Activated CD4-positive, alpha-beta T cell treated with anti-CD3 and anti-CD28 coated beads, Interleukin-2, amount 10 ng/mL, durations not matched to agents 24 days and 14 days (primary cell): ENCODE results near the gene RASSF7. TPM values are rescaled to one million over a fixed set of nuclear protein-coding genes. Genes with fewer than 3 reads are reported as not detected.

ENCODE experiments used
- DNase-seq: peaks from one replicate; pipeline ENCODE4 v3.0.0; 2022
- H3K27ac Mint-ChIP-seq: one replicate; pipeline ENCODE4 v1.8.0; 2022; ENCODE audit warnings: mild to moderate bottlenecking, mixed read lengths
- H3K27me3 Mint-ChIP-seq: one replicate; pipeline ENCODE4 v1.8.0; 2022; ENCODE audit warnings: mixed read lengths
- H3K36me3 Mint-ChIP-seq: one replicate; pipeline ENCODE4 v1.8.0; 2022; ENCODE audit warnings: low read depth, mild to moderate bottlenecking, mixed read lengths
- H3K4me1 Mint-ChIP-seq: one replicate; pipeline ENCODE4 v1.8.0; 2021; ENCODE audit warnings: mixed read lengths
- H3K4me3 Mint-ChIP-seq: one replicate; pipeline ENCODE4 v1.8.0; 2022; ENCODE audit warnings: mild to moderate bottlenecking, moderate library complexity, mixed read lengths
- H3K9me3 Mint-ChIP-seq: one replicate; pipeline ENCODE4 v1.8.0; 2021; ENCODE audit warnings: mixed read lengths
- intact Hi-C: fragments of 100-400 bp; cut with micrococcal nuclease; formaldehyde crosslinking; loops from one replicate; pipeline ENCODE4 v1.15.1; 2023
- total RNA-seq: library from RNA; stranded (reverse); gene quantifications from 2 replicates; pipeline ENCODE4 v1.2.3, GENCODE V29; 2022

RASSF7 gene
- total RNA-seq, 1 donor from 2014 or later, result 21.8 TPM

GRCh38 chr11:536841-537621 is 23.7 kb upstream of the RASSF7 start, which contains the start of gene LRRC56:
TSS of gene LRRC56 (plus strand) at chr11:537527. CDS start at chr11:540685, 3,158 bp downstream.
- Mint-ChIP-seq H3K4me1 (peaks cover 15% of the 10 kb centered on the region), H3K4me3 (peak within 1 kb of the TSS; percentile 89), H3K27ac (peak within 1 kb of the TSS; percentile 83)

GRCh38 chr11:537622-538430 is 22.9 kb upstream of the RASSF7 start:
- DNase-seq, result no peak
- Mint-ChIP-seq H3K4me3 (peak overlapping the region; percentile 89), H3K4me1 (peaks cover 16% of the 10 kb centered on the region), H3K27me3 (no peaks in the 10 kb centered on the region), H3K27ac (no peak overlapping the region), H3K36me3 (peaks cover 4% of the 10 kb centered on the region), H3K9me3 (no peaks in the 10 kb centered on the region)
- intact Hi-C loops, result loop anchor here (1.0 to 5.0 kb wide), 3 partner anchors 17 to 159 kb away; partner anchors contain the start of genes DEAF1, RNH1 and TMEM80

More at GRCh38 chr11:536841-537621, 23.7 kb upstream of the RASSF7 start, which contains the start of gene LRRC56:
- Mint-ChIP-seq H3K27me3 (no peaks in the 10 kb centered on the region), H3K36me3 (peaks cover 7% of the 10 kb centered on the region), H3K9me3 (no peaks in the 10 kb centered on the region)
- DNase-seq, result peak; percentile 96
- intact Hi-C loops, result loop anchor here (1.0 to 5.0 kb wide), 3 partner anchors 18 to 160 kb away; partner anchors contain the start of genes DEAF1, RNH1 and TMEM80

GRCh38 chr11:538431-539051 is 22.2 kb upstream of the RASSF7 start:
- Mint-ChIP-seq H3K27me3 (no peaks in the 10 kb centered on the region), H3K36me3 (peaks cover 4% of the 10 kb centered on the region), H3K9me3 (no peaks in the 10 kb centered on the region), H3K27ac (no peak overlapping the region), H3K4me1 (peaks cover 16% of the 10 kb centered on the region), H3K4me3 (no peak overlapping the region)
- intact Hi-C loops, result loop anchor here (5.0 kb wide), 1 partner anchor 159 kb away; the partner anchor contains the start of genes DEAF1 and TMEM80
- peak; percentile 59 for DNase-seq

GRCh38 chr11:539971-540481 is 20.7 kb upstream of the RASSF7 start:
- no peaks in the 10 kb centered on the region for H3K27me3 Mint-ChIP-seq
- H3K9me3 Mint-ChIP-seq, result no peaks in the 10 kb centered on the region
- H3K4me1 Mint-ChIP-seq, result peaks cover 13% of the 10 kb centered on the region
- H3K4me3 Mint-ChIP-seq, result no peak overlapping the region
- intact Hi-C loops, result loop anchor here (5.0 kb wide), 1 partner anchor 157 kb away; the partner anchor contains the start of genes DEAF1 and TMEM80
- H3K27ac Mint-ChIP-seq, result no peak overlapping the region
- H3K36me3 Mint-ChIP-seq, result peaks cover 2% of the 10 kb centered on the region
- DNase-seq, result peak; percentile 57

- Mint-ChIP-seq H3K36me3 (peaks cover 2% of the 10 kb centered on the region), H3K4me1 (peaks cover 13% of the 10 kb centered on the region), H3K9me3 (no peaks in the 10 kb centered on the region), H3K27ac (no peak overlapping the region), H3K27me3 (no peaks in the 10 kb centered on the region), H3K4me3 (no peak overlapping the region)
- peak; percentile 59 for DNase-seq
- intact Hi-C loops, result no loop called here
Observed at GRCh38 chr11:540583-541432, 20.0 kb upstream of the RASSF7 start.

- H3K9me3 Mint-ChIP-seq, result no peaks in the 10 kb centered on the region
- no peaks in the 10 kb centered on the region for H3K27me3 Mint-ChIP-seq
- H3K27ac Mint-ChIP-seq, result no peak overlapping the region
- H3K4me1 Mint-ChIP-seq, result peaks cover 8% of the 10 kb centered on the region
- intact Hi-C loops, result no loop called here
- DNase-seq, result peak; percentile 57
- no peaks in the 10 kb centered on the region for H3K36me3 Mint-ChIP-seq
- H3K4me3 Mint-ChIP-seq, result no peak overlapping the region
Observed at GRCh38 chr11:541433-541885, 19.3 kb upstream of the RASSF7 start.

- Mint-ChIP-seq H3K9me3 (no peaks in the 10 kb centered on the region), H3K27ac (no peak overlapping the region), H3K27me3 (no peaks in the 10 kb centered on the region), H3K4me1 (peaks cover 2% of the 10 kb centered on the region), H3K36me3 (no peaks in the 10 kb centered on the region), H3K4me3 (no peak overlapping the region)
- DNase-seq, result no peak
- intact Hi-C loops, result no loop called here
Observed at GRCh38 chr11:544817-545166, 16.0 kb upstream of the RASSF7 start.

GRCh38 chr11:545171-545570 is 15.6 kb upstream of the RASSF7 start:
- Mint-ChIP-seq H3K4me1 (peaks cover 2% of the 10 kb centered on the region), H3K36me3 (no peaks in the 10 kb centered on the region), H3K27me3 (no peaks in the 10 kb centered on the region), H3K4me3 (no peak overlapping the region), H3K9me3 (no peaks in the 10 kb centered on the region), H3K27ac (no peak overlapping the region)
- DNase-seq, result no peak
- intact Hi-C loops, result no loop called here

GRCh38 chr11:548700-549603 is 11.8 kb upstream of the RASSF7 start:
- Mint-ChIP-seq H3K27ac (no peak overlapping the region), H3K36me3 (no peaks in the 10 kb centered on the region), H3K4me3 (no peak overlapping the region), H3K27me3 (no peaks in the 10 kb centered on the region), H3K9me3 (no peaks in the 10 kb centered on the region), H3K4me1 (no peaks in the 10 kb centered on the region)
- intact Hi-C loops, result no loop called here
- DNase-seq, result no peak

GRCh38 chr11:550021-550745 is 10.6 kb upstream of the RASSF7 start:
- H3K4me1 Mint-ChIP-seq, result no peaks in the 10 kb centered on the region
- no peak overlapping the region for H3K27ac Mint-ChIP-seq
- no peak overlapping the region for H3K4me3 Mint-ChIP-seq
- intact Hi-C loops, result no loop called here
- H3K27me3 Mint-ChIP-seq, result no peaks in the 10 kb centered on the region
- no peaks in the 10 kb centered on the region for H3K9me3 Mint-ChIP-seq
- no peaks in the 10 kb centered on the region for H3K36me3 Mint-ChIP-seq
- DNase-seq, result no peak

- Mint-ChIP-seq H3K4me3 (no peak overlapping the region), H3K36me3 (no peaks in the 10 kb centered on the region), H3K27me3 (no peaks in the 10 kb centered on the region), H3K9me3 (no peaks in the 10 kb centered on the region), H3K4me1 (no peaks in the 10 kb centered on the region), H3K27ac (no peak overlapping the region)
- DNase-seq, result no peak
- intact Hi-C loops, result no loop called here
Observed at GRCh38 chr11:550746-551085, 10.1 kb upstream of the RASSF7 start.

- intact Hi-C loops, result no loop called here
- no peaks in the 10 kb centered on the region for H3K27me3 Mint-ChIP-seq
- H3K36me3 Mint-ChIP-seq, result no peaks in the 10 kb centered on the region
- no peaks in the 10 kb centered on the region for H3K9me3 Mint-ChIP-seq
- H3K4me1 Mint-ChIP-seq, result no peaks in the 10 kb centered on the region
- no peak overlapping the region for H3K4me3 Mint-ChIP-seq
- no peak overlapping the region for H3K27ac Mint-ChIP-seq
- no peak for DNase-seq
Observed at GRCh38 chr11:551131-551530, 9.6 kb upstream of the RASSF7 start.
